GM12801 (cell line): ENCODE results near the gene BMS1.

Experiments used
- CTCF ChIP-seq: IDR thresholded peaks from one replicate; pipeline ENCODE4 v1.5.1; 2011; ENCODE audit warnings: control low read depth; ENCODE audit not compliant: insufficient read length; ENCODE audit errors: extremely low read depth

The BMS1 gene

GRCh38 chr10:42782446-42783180, at the start of gene BMS1:
Gene BMS1 (plus strand): TSS chr10:42782795. CDS start chr10:42784395, 1,600 bp downstream.
- no peak for TF ChIP-seq CTCF

GRCh38 chr10:42734536-42734935, 48.1 kb upstream of the BMS1 start:
- TF ChIP-seq CTCF = no peak

- TF ChIP-seq CTCF = no peak
Measured at GRCh38 chr10:42738679-42739078, 43.9 kb upstream of the BMS1 start.

GRCh38 chr10:42743697-42744096, 38.9 kb upstream of the BMS1 start:
- TF ChIP-seq CTCF = no peak

- no peak for TF ChIP-seq CTCF
Measured at GRCh38 chr10:42744134-42744701, 38.4 kb upstream of the BMS1 start.

- TF ChIP-seq CTCF = no peak
Measured at GRCh38 chr10:42753126-42753506, 29.5 kb upstream of the BMS1 start.

GRCh38 chr10:42753507-42754154, 29.0 kb upstream of the BMS1 start:
- no peak for TF ChIP-seq CTCF
